Measurements from ENCODE around the gene INPP4B.

Gene INPP4B

GRCh38 chr4:142856576-142856975 lies 10.5 kb upstream of the INPP4B start:
- H3K23ac ChIP-seq (ENCODE audit: low read length), result no peak overlapping the region
- H2AK5ac ChIP-seq (ENCODE audit: low read length), result no peak overlapping the region
- H2BK12ac ChIP-seq (ENCODE audit: low read length), result no peak overlapping the region
- no peak overlapping the region for H4K12ac ChIP-seq (ENCODE audit: low read depth, low read length)
- no peaks in the 10 kb centered on the region for H3K79me2 ChIP-seq (ENCODE audit: control insufficient read depth, insufficient read depth, low read length, poor library complexity)
- H3K27ac ChIP-seq (ENCODE audit: low read depth, low read length), result no peak overlapping the region
- H3K79me1 ChIP-seq (ENCODE audit: low read length), result no peaks in the 10 kb centered on the region
- H2BK5ac ChIP-seq (ENCODE audit: low read depth, low read length, poor library complexity), result no peak overlapping the region
- no peak overlapping the region for H3K9ac ChIP-seq (ENCODE audit: low read length)
- no peak overlapping the region for H4K91ac ChIP-seq (ENCODE audit: low read depth, low read length)
- no peaks in the 10 kb centered on the region for H3K4me1 ChIP-seq (ENCODE audit: control insufficient read depth in 1 of 2, insufficient read depth in 2 of 2, low read length in 2 of 2)
- WGBS (ENCODE audit: extremely low coverage, insufficient coverage, insufficient read length), result no CpG with 5 or more reads among the region's 2 CpGs
- no peak overlapping the region for H3K4me2 ChIP-seq (ENCODE audit: low read length)
- no peak overlapping the region for H2AFZ ChIP-seq (ENCODE audit: insufficient read depth, low read length, poor library complexity)
- H3K9me3 ChIP-seq (ENCODE audit: insufficient read depth, low read depth, low read length), result no peaks in the 10 kb centered on the region
- no peak for DNase-seq
- H4K8ac ChIP-seq (ENCODE audit: low read depth, low read length), result no peak overlapping the region
- no peak overlapping the region for H2BK120ac ChIP-seq (ENCODE audit: insufficient read depth, low read length, poor library complexity)
- no peaks in the 10 kb centered on the region for H3K36me3 ChIP-seq (ENCODE audit: control insufficient read depth in 1 of 2, insufficient read depth in 2 of 2, low read length in 2 of 2)
- H3K18ac ChIP-seq (ENCODE audit: low read length), result no peak overlapping the region
- no peak overlapping the region for H3K4me3 ChIP-seq (ENCODE audit: low read depth, low read length)
- no peak overlapping the region for H3K4ac ChIP-seq (ENCODE audit: low read depth, low read length)
- H3K27me3 ChIP-seq (ENCODE audit: insufficient read depth, low read length), result no peaks in the 10 kb centered on the region
- H3K14ac ChIP-seq (ENCODE audit: low read length), result no peak overlapping the region

- no peak overlapping the region for H2AK5ac ChIP-seq (ENCODE audit: low read length)
- no peak overlapping the region for H3K23ac ChIP-seq (ENCODE audit: low read length)
- H3K9ac ChIP-seq (ENCODE audit: low read length), result no peak overlapping the region
- H4K8ac ChIP-seq (ENCODE audit: low read depth, low read length), result no peak overlapping the region
- no peak overlapping the region for H4K12ac ChIP-seq (ENCODE audit: low read depth, low read length)
- H3K4me2 ChIP-seq (ENCODE audit: low read length), result no peak overlapping the region
- no peaks in the 10 kb centered on the region for H3K79me2 ChIP-seq (ENCODE audit: control insufficient read depth, insufficient read depth, low read length, poor library complexity)
- H3K27me3 ChIP-seq (ENCODE audit: insufficient read depth, low read length), result peaks cover 14% of the 10 kb centered on the region
- no peaks in the 10 kb centered on the region for H3K36me3 ChIP-seq (ENCODE audit: control insufficient read depth in 1 of 2, insufficient read depth in 2 of 2, low read length in 2 of 2)
- no peak for DNase-seq
- H2BK5ac ChIP-seq (ENCODE audit: low read depth, low read length, poor library complexity), result no peak overlapping the region
- H2AFZ ChIP-seq (ENCODE audit: insufficient read depth, low read length, poor library complexity), result no peak overlapping the region
- H3K4me1 ChIP-seq (ENCODE audit: control insufficient read depth in 1 of 2, insufficient read depth in 2 of 2, low read length in 2 of 2), result peaks cover 7 to 10% of the 10 kb centered on the region in 2 experiments
- no peaks in the 10 kb centered on the region for H3K79me1 ChIP-seq (ENCODE audit: low read length)
- no peak overlapping the region for H3K18ac ChIP-seq (ENCODE audit: low read length)
- H3K27ac ChIP-seq (ENCODE audit: low read depth, low read length), result no peak overlapping the region
- H3K4me3 ChIP-seq (ENCODE audit: low read depth, low read length), result no peak overlapping the region
- no peak overlapping the region for H3K4ac ChIP-seq (ENCODE audit: low read depth, low read length)
- no peak overlapping the region for H2BK12ac ChIP-seq (ENCODE audit: low read length)
- no peak overlapping the region for H3K14ac ChIP-seq (ENCODE audit: low read length)
- H3K9me3 ChIP-seq (ENCODE audit: insufficient read depth, low read depth, low read length), result no peaks in the 10 kb centered on the region
- no peak overlapping the region for H2BK120ac ChIP-seq (ENCODE audit: insufficient read depth, low read length, poor library complexity)
- no peak overlapping the region for H4K91ac ChIP-seq (ENCODE audit: low read depth, low read length)
- no CpG with 5 or more reads among the region's 4 CpGs for WGBS (ENCODE audit: extremely low coverage, insufficient coverage, insufficient read length)
Observed at GRCh38 chr4:142850478-142850877, 4.4 kb upstream of the INPP4B start.

GRCh38 chr4:142846729-142847596 lies 862 bp upstream of the INPP4B start:
- H3K14ac ChIP-seq (ENCODE audit: low read length), result no peak overlapping the region
- no peaks in the 10 kb centered on the region for H3K36me3 ChIP-seq (ENCODE audit: control insufficient read depth in 1 of 2, insufficient read depth in 2 of 2, low read length in 2 of 2)
- peak; percentile 28 to 63 for DNase-seq
- H3K4me3 ChIP-seq (ENCODE audit: low read depth, low read length), result peak overlapping the region; percentile 68
- no peak overlapping the region for H3K4ac ChIP-seq (ENCODE audit: low read depth, low read length)
- peaks cover 24% of the 10 kb centered on the region for H3K27me3 ChIP-seq (ENCODE audit: insufficient read depth, low read length)
- H3K79me2 ChIP-seq (ENCODE audit: control insufficient read depth, insufficient read depth, low read length, poor library complexity), result no peaks in the 10 kb centered on the region
- WGBS (ENCODE audit: extremely low coverage, insufficient coverage, insufficient read length), result no CpG with 5 or more reads among the region's 50 CpGs
- H4K12ac ChIP-seq (ENCODE audit: low read depth, low read length), result no peak overlapping the region
- H3K9me3 ChIP-seq (ENCODE audit: insufficient read depth, low read depth, low read length), result no peaks in the 10 kb centered on the region
- no peak overlapping the region for H4K8ac ChIP-seq (ENCODE audit: low read depth, low read length)
- no peak overlapping the region for H2AK5ac ChIP-seq (ENCODE audit: low read length)
- no peaks in the 10 kb centered on the region for H3K79me1 ChIP-seq (ENCODE audit: low read length)
- no peak overlapping the region for H3K9ac ChIP-seq (ENCODE audit: low read length)
- H4K91ac ChIP-seq (ENCODE audit: low read depth, low read length), result no peak overlapping the region
- no peak overlapping the region for H2BK120ac ChIP-seq (ENCODE audit: insufficient read depth, low read length, poor library complexity)
- H3K23ac ChIP-seq (ENCODE audit: low read length), result no peak overlapping the region
- no peak overlapping the region for H2AFZ ChIP-seq (ENCODE audit: insufficient read depth, low read length, poor library complexity)
- peak overlapping the region; percentile 85 for H3K4me2 ChIP-seq (ENCODE audit: low read length)
- H3K4me1 ChIP-seq (ENCODE audit: control insufficient read depth in 1 of 2, insufficient read depth in 2 of 2, low read length in 2 of 2), result peaks cover 7 to 10% of the 10 kb centered on the region in 2 experiments
- H3K27ac ChIP-seq (ENCODE audit: low read depth, low read length), result no peak overlapping the region
- H2BK12ac ChIP-seq (ENCODE audit: low read length), result no peak overlapping the region
- H3K18ac ChIP-seq (ENCODE audit: low read length), result no peak overlapping the region
- no peak overlapping the region for H2BK5ac ChIP-seq (ENCODE audit: low read depth, low read length, poor library complexity)

GRCh38 chr4:142845293-142846107 lies 601 bp downstream of the INPP4B start:
- Histone ChIP-seq H2BK5ac (ENCODE audit: low read depth, low read length, poor library complexity) (no peak overlapping the region), H4K8ac (ENCODE audit: low read depth, low read length) (no peak overlapping the region), H3K27ac (ENCODE audit: low read depth, low read length) (no peak overlapping the region), H3K79me2 (ENCODE audit: control insufficient read depth, insufficient read depth, low read length, poor library complexity) (no peaks in the 10 kb centered on the region), H4K12ac (ENCODE audit: low read depth, low read length) (no peak overlapping the region), H3K36me3 (ENCODE audit: control insufficient read depth in 1 of 2, insufficient read depth in 2 of 2, low read length in 2 of 2) (no peaks in the 10 kb centered on the region), H4K91ac (ENCODE audit: low read depth, low read length) (no peak overlapping the region), H3K9me3 (ENCODE audit: insufficient read depth, low read depth, low read length) (no peaks in the 10 kb centered on the region), H2AK5ac (ENCODE audit: low read length) (no peak overlapping the region), H3K4me3 (ENCODE audit: low read depth, low read length) (peak overlapping the region; percentile 68), H3K4me1 (ENCODE audit: control insufficient read depth in 1 of 2, insufficient read depth in 2 of 2, low read length in 2 of 2) (peaks cover 7 to 10% of the 10 kb centered on the region in 2 experiments), H3K18ac (ENCODE audit: low read length) (no peak overlapping the region), H3K14ac (ENCODE audit: low read length) (no peak overlapping the region), H3K4ac (ENCODE audit: low read depth, low read length) (no peak overlapping the region), H3K27me3 (ENCODE audit: insufficient read depth, low read length) (peaks cover 24% of the 10 kb centered on the region), H3K4me2 (ENCODE audit: low read length) (peak overlapping the region; percentile 85), H2BK12ac (ENCODE audit: low read length) (no peak overlapping the region), H2AFZ (ENCODE audit: insufficient read depth, low read length, poor library complexity) (peak overlapping the region; percentile 13), H2BK120ac (ENCODE audit: insufficient read depth, low read length, poor library complexity) (no peak overlapping the region), H3K79me1 (ENCODE audit: low read length) (no peaks in the 10 kb centered on the region), H3K9ac (ENCODE audit: low read length) (no peak overlapping the region), H3K23ac (ENCODE audit: low read length) (no peak overlapping the region)
- peak in 1 of 2 donors; percentile 10 for DNase-seq
- no CpG with 5 or more reads among the region's 43 CpGs for WGBS (ENCODE audit: extremely low coverage, insufficient coverage, insufficient read length)
